Non-pigmented ciliary epithelial cell (primary cell): ENCODE data around the gene TRAIP.
"Not testable (repeated sequence)": the region's sequence is repeated elsewhere in the genome, so short reads cannot be mapped to it uniquely, and the experiment has no call there.

Experiments
- DNase-seq: peaks from one replicate; pipeline ENCODE4 v3.0.0-alpha.2; 2010; ENCODE audit warnings: low read depth

TRAIP gene

DNA sequence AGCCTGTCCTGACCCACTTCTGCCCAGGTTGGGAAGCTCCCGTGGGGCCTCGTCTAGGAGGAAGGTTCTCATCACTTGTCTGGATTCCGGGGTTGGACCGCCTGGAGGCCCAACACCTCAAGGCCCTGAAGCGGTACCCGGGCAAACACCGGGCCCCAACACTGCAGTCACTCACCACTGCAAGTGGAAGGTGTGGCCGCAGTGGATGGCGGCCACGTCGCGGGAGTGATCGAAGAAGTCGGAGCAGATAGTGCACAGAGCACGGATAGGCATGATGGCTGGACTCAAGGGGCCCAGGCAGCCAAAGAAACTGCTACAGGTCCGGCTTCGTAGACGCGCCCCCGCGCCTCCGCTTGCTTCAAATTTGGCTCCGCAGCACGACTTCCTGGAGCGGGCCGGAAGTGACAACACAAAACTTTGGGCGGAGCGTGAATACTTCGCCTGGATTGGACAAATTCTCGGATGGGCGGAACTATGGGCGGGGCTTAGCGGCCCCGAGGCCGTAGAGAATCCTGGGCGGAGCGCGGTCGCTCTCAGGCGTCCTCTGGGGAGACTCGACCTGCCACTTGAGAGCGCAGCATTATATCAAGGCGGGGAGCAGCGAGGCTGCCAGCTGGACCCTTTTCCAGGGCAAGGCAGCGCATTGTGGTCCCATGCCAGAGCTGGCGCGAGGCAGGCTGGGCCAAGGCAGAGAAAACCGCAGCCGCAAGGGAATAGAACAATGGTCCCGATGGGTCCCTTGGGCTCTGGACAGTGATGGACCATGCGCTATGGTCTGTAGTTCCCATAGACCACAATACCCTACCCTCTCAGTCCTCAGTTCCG is at the start of gene TRAIP:
TSS of gene TRAIP (minus strand) at position 384 of the 825 bp plus-strand sequence. CDS start at position 273, 111 bp downstream.
- peak; percentile 67 for DNase-seq

DNA sequence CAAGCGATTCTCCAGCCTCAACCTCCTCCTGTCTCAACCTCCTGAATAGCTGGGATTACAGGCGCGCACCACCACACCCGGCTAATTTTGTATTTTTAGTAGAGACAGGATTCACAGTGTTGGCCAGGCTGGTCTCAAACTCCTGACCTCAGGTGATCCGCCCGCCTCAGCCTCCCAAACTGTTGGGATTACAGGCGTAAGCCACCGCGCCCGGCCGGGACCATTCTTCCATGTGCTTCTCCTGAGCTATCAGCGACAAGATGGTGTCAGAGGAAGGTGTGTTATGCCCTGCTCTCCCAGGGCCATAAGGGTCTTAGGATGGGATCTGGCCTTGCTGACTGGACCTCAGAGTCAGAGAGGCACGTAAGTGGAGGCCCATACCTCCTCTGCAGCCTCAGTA is 48.1 kb upstream of the TRAIP start:
- not testable (repeated sequence) for DNase-seq

GRCh38 chr3:49903451-49904424 is 47.4 kb upstream of the TRAIP start, which contains the start of gene MST1R:
Gene MST1R (minus strand): TSS chr3:49903873. CDS start chr3:49903609, 264 bp downstream.
- no peak for DNase-seq

GRCh38 chr3:49902511-49903345 is 46.4 kb upstream of the TRAIP start:
- DNase-seq, result no peak

GRCh38 chr3:49901366-49902339 is 45.3 kb upstream of the TRAIP start:
- DNase-seq, result no peak

- no peak for DNase-seq
Observed at GRCh38 chr3:49900491-49901153, 44.3 kb upstream of the TRAIP start.

DNA sequence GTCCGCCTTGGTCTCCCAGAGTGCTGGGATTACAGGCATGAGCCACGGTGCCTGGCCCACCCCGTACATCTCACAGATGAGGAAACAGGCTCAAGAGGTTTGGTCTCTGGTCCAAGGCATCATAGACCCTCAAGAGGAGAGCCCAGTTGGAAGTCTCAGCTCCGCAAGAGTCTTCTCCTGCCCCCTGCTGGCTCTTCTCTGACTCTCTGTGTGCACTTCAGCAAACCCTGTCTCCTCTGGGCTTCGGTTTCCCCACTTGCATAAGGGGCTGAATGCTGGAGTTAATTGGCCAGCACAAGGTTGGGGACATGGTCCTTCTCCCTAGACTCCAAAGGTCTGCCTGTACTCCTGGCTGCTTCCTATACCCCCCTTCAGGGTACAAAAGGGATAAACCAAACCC is 43.5 kb upstream of the TRAIP start:
- no peak for DNase-seq

DNA sequence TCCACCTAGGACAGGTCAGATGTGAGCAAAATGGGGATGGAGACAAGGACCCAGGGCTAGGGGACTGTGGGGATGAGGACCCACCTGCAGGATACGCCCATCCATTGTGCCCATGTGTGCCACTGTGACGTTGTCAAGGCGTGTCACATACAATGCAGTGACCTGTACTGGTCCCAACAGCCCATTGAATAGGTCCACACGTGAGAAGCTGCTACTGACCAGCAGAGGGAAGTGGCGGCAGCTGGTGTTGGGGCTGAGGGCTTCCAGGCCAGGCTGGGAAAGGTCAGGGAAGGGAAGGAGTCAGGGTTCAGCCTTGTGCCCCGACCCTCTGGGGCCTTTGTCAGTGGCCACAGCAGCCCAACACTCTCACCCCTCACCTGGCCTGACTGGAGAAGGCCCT is 42.6 kb upstream of the TRAIP start:
- DNase-seq, result no peak

DNA sequence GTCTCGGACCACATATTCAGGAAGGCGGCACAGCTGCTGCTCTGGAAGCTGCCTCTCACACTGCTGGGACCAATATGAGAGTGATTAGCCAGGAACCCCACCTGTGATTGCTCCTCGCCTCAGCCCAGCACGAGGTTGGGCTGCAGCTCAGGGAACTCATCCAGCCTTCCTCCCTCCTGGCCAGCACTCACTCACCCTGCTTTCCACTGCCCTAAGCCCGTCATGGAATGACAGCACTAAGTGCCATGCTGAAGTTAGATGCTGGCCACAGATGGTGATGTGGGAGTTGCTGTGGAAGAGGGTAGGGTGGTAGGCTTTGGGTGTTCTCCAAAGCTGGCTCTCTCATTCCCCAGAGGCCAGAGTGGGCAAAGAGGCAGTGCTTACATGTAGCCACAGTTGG is 40.0 kb upstream of the TRAIP start:
- DNase-seq, result no peak

DNA sequence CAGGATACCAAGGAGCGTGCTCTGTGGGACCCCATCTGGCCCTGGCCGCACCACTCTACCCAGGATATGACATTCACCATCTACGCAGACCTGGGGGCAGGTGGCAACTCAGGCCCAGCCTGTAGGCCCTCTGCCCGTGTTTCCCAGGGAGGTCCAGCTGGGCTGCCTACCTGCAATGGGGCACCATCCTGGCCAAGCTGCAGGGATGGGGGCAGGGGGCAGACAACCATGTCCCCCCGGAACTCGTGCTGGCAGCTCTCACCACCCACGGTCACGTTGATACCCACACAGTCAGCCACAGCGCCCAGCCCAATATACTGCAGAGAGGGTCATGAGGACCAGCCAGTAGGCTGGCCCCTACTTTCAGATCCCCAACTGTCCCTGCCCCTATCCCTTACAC is 39.4 kb upstream of the TRAIP start:
- no peak for DNase-seq

GRCh38 chr3:49889296-49889695 is 32.9 kb upstream of the TRAIP start:
- DNase-seq, result no peak

DNA sequence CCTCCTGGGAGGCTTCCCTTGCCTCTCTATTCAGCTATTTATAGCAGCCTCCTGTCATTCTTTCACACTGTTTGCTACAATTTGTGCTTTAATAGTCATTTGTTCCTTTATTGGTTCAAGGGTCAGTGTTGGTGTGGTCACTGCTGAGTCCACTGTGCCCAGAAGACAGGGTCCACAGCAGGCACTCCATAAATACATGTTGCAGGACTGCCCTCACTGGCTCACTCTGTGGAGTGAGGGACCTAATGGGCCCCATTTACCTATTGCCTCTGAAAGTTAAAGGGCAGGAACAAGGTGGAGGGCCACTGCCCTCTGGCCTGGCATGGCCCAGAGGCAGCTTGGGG is 30.5 kb upstream of the TRAIP start:
- no peak for DNase-seq

DNA sequence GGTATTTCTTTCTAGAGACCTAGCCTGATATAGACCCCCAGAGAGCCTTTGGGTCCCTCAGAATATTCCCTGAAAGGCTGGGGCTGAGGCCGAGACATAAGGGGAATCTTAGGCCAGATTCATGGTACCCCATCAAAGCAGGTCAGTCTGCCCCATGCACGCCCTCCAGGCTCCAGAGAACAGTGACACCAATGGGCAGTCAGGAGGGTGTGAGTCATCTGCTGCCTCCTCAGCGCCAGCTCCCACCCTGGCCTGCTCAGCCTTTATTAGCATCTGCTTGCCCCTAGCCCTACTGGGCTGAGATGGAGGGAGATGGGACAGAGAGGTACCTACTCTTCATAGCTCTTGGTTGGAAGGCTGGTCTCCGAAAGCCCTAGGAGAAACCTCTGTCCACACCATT is 27.6 kb upstream of the TRAIP start:
- no peak for DNase-seq

GRCh38 chr3:49882166-49882565 is 25.8 kb upstream of the TRAIP start:
- DNase-seq, result no peak

DNA sequence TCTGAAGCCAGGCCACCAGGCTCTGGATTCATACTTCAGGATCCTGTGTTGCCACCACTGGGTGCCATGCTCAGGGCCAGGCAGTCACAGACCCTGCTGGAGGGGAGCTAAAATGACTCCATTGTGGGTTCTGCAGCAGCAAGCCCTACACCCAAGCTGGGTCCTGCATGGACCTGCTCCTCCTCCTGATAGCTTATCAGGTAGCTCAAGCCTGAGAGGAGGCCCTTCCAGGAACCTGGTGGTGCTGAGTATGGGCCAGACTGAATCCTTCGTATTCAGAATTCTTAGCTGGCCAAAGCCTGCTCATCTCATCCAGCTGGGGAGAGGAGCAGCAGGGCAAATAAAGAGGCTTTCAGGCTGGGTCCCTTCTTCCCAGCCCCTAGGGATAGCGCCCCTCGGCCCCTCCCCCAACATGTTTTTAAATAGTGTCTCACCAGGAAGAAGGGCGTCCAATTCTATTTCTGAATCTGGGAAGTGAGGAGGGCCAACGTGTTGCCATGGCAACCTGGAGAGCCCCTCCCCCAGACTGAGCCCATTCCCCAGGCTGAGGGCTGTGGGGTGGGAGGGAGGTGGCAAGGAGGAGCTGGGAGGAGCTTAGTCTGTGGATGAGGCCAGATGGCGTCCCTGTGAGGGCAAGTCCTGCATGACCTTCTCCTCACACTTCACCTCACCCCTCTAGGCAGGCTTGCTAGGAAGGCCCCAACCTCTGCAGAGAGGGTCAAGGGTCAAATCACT is 24.4 kb upstream of the TRAIP start:
- no peak for DNase-seq

DNA sequence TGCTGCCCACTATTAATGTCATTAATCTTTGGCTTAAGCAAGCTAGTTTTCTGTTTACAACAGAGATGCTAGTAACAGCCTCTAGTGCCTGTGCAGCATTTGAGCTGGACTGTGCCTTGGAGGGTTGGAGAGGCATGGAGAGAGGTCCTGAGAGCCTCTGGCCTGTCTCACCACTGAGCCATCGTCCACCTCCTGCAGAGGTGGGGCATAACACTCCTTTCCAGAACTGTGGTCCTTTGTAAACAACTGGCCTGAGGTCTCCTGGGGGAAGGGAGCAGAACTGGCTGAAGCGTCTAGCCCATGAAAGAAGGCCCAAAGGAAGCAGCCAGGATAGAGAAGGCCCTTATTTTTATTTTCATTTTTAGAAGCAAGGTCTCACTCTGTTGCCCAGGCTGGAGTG is 23.4 kb upstream of the TRAIP start:
- no peak for DNase-seq

GRCh38 chr3:49878686-49879085 is 22.3 kb upstream of the TRAIP start:
- DNase-seq, result no peak

DNA sequence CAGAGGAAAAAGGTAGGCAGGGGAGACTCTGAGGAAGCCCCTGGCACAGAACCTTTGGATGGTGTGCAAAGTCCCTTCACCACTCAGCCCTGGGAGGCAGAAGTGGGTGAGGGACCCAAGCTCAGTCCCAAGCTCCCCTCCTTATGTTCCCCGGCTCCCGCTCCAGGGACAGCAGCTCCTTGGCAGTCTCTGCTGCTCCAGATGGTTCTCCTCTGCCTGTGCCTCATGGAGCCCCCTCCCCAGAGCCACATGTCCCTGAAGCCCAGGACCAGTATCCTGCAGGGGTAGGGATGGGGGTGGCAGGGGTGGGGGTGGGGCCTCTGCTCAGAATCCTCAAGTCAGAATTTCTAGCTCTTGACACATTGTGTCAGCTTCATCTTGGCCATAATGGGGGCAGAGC is 21.4 kb upstream of the TRAIP start:
- no peak for DNase-seq

DNA sequence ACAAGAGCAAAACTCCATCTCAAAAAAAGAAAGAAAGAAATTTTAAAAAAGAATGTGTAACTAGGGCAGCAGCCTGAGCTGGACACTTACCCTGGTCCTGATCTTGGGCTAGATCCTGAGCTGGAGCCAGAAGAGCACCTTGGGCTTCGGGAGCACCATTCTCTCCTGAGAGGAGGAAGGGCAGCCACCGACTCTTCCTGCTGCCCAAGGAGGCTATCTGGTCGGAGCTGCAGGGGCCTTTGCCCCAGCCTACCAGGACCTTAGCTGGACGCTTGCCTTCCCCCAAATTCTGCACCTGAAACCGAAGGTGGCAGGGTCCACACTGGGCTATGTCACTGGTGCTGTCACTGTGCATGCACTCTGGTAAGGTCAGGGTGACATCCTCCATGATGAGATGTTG is 20.2 kb upstream of the TRAIP start:
- DNase-seq, result no peak

GRCh38 chr3:49873623-49874022 is 17.3 kb upstream of the TRAIP start:
- no peak for DNase-seq
